K562 (cell line): ENCODE measurements around the gene CCR2. TPM values are rescaled to one million over a fixed set of nuclear protein-coding genes. Genes with fewer than 3 reads are reported as not detected.

Experiments used
- CHD1 ChIP-seq: fragments of 200-600 bp; sonication (generic); IDR thresholded peaks from one replicate; pipeline ENCODE4 v1.6.1; 2012; ENCODE audit warnings: mild to moderate bottlenecking, moderate library complexity, low read length, inconsistent platforms
- HDAC1 ChIP-seq, 2 experiments: fragments of 450-650 bp; IDR thresholded peaks; 2 replicates each; pipeline ENCODE4 v1.6.1; 2016 to 2017; ENCODE audit warnings: inconsistent platforms in 1 of 2, mild to moderate bottlenecking in 1 of 2, moderate library complexity in 1 of 2
- HDAC6 ChIP-seq: IDR thresholded peaks from 2 replicates; pipeline ENCODE4 v1.6.1; 2012; ENCODE audit warnings: low read depth, mild to moderate bottlenecking, control low read depth, inconsistent platforms, low read length, moderate library complexity
- NFATC3 ChIP-seq: fragments of 450-650 bp; IDR thresholded peaks from 2 replicates; pipeline ENCODE4 v1.6.1; 2017; ENCODE audit warnings: mild to moderate bottlenecking
- NRF1 ChIP-seq, 2 experiments: fragments of 450-650 bp; IDR thresholded peaks in 1 of 2; conservative IDR thresholded peaks in 1 of 2; 2 replicates each; pipeline ENCODE4 v1.6.1; 2014; ENCODE audit warnings: mild to moderate bottlenecking in 2 of 2
- PCBP1 ChIP-seq: fragments of 200-400 bp; formaldehyde crosslinking; IDR thresholded peaks from 2 replicates; pipeline ENCODE4 v1.6.1; 2018; ENCODE audit warnings: mild to moderate bottlenecking, low read depth, low read length; ENCODE audit not compliant: poor library complexity, severe bottlenecking
- SMC3 ChIP-seq: conservative IDR thresholded peaks from 2 replicates; pipeline ENCODE4 v1.6.1; 2011; ENCODE audit warnings: low read depth, low read length, improper control_type of control experiment; ENCODE audit not compliant: insufficient read depth
- ZBTB17 ChIP-seq: fragments of 450-650 bp; formaldehyde crosslinking; IDR thresholded peaks from 2 replicates; pipeline ENCODE4 v1.4.0; 2020; ENCODE audit warnings: mild to moderate bottlenecking
- ZKSCAN8 ChIP-seq: fragments of 200-800 bp; sonication (Bioruptor generic); IDR thresholded peaks from 2 replicates; pipeline ENCODE4 v1.6.1; 2016; ENCODE audit warnings: missing genetic modification characterization, missing compliant biosample characterization
- ZNF707 ChIP-seq: fragments of 250-450 bp; sonication (Bioruptor Pico); conservative IDR thresholded peaks from 2 replicates; pipeline ENCODE4 v1.8.0; 2022; ENCODE audit warnings: inconsistent platforms, mild to moderate bottlenecking, moderate library complexity
- polyA plus RNA-seq, 8 experiments: library from polyadenylated mRNA; depleted of rRNA in 4 of 8; stranded (reverse) in 5 of 8; unstranded in 3 of 8; fragments of >200 nt; fragmentation: Nextera tagmentation in 2 of 8; fragmentation: Illumina TruSeq in 1 of 8; extraction: Ambion mirVana in 2 of 8; extraction: Trizol in 1 of 8; gene quantifications; 2 replicates each; pipeline versions ENCODE4 v1.2.1 to v1.2.3, GENCODE V29; 2011 to 2014; ENCODE audit warnings: inconsistent platforms in 1 of 8, missing spikeins in 1 of 8
- total RNA-seq, 7 experiments: library from RNA; depleted of rRNA in 6 of 7; stranded (reverse); fragments of >200 nt in 6 of 7; fragmentation: Illumina TruSeq in 2 of 7; extraction: Trizol in 2 of 7; gene quantifications; 2 replicates each; pipeline versions ENCODE4 v1.2.1 to v1.2.3, GENCODE V29; 2011 to 2021; ENCODE audit warnings: low replicate concordance in 1 of 7
- TF ChIP-seq, protein P1 (sequence below): fragments of 250-450 bp; sonication (Bioruptor Pico); IDR thresholded peaks from 2 replicates; pipeline ENCODE4 v1.8.0; 2021; ENCODE audit warnings: mild to moderate bottlenecking, moderate library complexity
- TF ChIP-seq, protein P2 (sequence below): fragments of 250-450 bp; sonication (Bioruptor Pico); IDR thresholded peaks from 2 replicates; pipeline ENCODE4 v1.8.0; 2021; ENCODE audit warnings: borderline replicate concordance, mild to moderate bottlenecking, moderate library complexity; ENCODE audit not compliant: poor library complexity, severe bottlenecking
- TF ChIP-seq, protein P3 (sequence below): sonication (generic); formaldehyde crosslinking; IDR thresholded peaks from 2 replicates; pipeline ENCODE4 v1.8.1; 2022; ENCODE audit warnings: missing genetic modification reagents
- TF ChIP-seq, protein P4 (sequence below): fragments of 150-350 bp; IDR thresholded peaks from 2 replicates; pipeline ENCODE4 v1.6.1; 2014; ENCODE audit warnings: low read depth, mild to moderate bottlenecking, low read length, borderline replicate concordance

The CCR2 gene
- total and polyA plus RNA-seq, 9 of the 15 experiments (the other 6 are each of a cell fraction or from before 2014, with no cell fraction given) = not detected

DNA sequence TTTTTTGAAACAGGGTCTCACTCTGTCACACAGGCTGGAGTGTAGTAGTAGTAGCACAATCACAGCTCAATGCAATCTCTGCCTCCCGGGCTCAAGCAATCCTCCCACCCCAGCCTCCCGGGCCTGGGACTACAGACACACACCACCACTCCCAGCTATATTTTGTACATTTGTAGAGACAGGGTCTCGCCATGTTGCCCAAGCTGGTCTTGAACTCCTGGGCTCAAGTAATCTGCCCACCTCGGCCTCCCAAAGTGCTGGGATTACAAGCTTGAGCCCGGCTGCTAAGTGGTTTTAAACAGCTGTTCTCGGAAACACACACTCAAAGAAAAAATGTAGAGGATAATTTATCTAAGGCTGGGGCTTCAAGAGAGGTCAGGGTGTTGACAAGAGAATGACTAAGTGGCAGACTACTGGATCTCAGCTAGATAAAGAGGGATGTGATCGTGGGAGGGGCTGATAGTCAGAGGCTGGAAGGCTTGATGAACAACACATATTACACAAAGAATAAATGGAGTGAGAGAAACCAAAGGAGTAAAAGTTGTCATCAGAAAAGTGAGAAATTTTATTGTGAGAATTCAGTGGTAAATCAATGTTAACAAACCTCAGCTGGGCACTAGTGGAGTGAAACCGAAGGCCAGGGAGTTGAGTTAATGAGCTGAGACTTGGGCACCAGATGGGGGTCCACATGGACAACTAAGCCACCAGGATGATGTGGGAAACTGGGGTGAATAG lies 46.3 kb downstream of the CCR2 start (continued):
- TF ChIP-seq, protein P1, sequence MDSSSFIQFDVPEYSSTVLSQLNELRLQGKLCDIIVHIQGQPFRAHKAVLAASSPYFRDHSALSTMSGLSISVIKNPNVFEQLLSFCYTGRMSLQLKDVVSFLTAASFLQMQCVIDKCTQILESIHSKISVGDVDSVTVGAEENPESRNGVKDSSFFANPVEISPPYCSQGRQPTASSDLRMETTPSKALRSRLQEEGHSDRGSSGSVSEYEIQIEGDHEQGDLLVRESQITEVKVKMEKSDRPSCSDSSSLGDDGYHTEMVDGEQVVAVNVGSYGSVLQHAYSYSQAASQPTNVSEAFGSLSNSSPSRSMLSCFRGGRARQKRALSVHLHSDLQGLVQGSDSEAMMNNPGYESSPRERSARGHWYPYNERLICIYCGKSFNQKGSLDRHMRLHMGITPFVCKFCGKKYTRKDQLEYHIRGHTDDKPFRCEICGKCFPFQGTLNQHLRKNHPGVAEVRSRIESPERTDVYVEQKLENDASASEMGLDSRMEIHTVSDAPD (CRISPR knock-in tag) = no peak
- no peak for TF ChIP-seq CHD1
- TF ChIP-seq, protein P2, sequence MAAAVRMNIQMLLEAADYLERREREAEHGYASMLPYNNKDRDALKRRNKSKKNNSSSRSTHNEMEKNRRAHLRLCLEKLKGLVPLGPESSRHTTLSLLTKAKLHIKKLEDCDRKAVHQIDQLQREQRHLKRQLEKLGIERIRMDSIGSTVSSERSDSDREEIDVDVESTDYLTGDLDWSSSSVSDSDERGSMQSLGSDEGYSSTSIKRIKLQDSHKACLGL (CRISPR knock-in tag) = no peak
- no peak for TF ChIP-seq HDAC6
- no peak for TF ChIP-seq SMC3
- TF ChIP-seq NRF1 (conservative IDR thresholded peaks at IDR 0.05 in 1 of 2, IDR thresholded peaks at IDR 0.05 in 1 of 2) = peak in 1 of 2 experiments; percentile 7; a peak in 1 of 4 replicates
- no peak for TF ChIP-seq PCBP1
- TF ChIP-seq ZKSCAN8 (CRISPR knock-in tag) = peak; percentile 53; the same call in 1 of the 2 replicates
- TF ChIP-seq ZNF707 (CRISPR knock-in tag) = no peak
- TF ChIP-seq NFATC3 = no peak
- no peak for TF ChIP-seq ZBTB17 (CRISPR knock-in tag)
- peak; percentile 35 to 97; a peak in 2 of 4 replicates for TF ChIP-seq HDAC1 (IDR thresholded peaks at IDR 0.05)
- TF ChIP-seq, protein P3, sequence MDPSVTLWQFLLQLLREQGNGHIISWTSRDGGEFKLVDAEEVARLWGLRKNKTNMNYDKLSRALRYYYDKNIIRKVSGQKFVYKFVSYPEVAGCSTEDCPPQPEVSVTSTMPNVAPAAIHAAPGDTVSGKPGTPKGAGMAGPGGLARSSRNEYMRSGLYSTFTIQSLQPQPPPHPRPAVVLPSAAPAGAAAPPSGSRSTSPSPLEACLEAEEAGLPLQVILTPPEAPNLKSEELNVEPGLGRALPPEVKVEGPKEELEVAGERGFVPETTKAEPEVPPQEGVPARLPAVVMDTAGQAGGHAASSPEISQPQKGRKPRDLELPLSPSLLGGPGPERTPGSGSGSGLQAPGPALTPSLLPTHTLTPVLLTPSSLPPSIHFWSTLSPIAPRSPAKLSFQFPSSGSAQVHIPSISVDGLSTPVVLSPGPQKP (CRISPR knock-in tag) = no peak
- TF ChIP-seq, protein P4, sequence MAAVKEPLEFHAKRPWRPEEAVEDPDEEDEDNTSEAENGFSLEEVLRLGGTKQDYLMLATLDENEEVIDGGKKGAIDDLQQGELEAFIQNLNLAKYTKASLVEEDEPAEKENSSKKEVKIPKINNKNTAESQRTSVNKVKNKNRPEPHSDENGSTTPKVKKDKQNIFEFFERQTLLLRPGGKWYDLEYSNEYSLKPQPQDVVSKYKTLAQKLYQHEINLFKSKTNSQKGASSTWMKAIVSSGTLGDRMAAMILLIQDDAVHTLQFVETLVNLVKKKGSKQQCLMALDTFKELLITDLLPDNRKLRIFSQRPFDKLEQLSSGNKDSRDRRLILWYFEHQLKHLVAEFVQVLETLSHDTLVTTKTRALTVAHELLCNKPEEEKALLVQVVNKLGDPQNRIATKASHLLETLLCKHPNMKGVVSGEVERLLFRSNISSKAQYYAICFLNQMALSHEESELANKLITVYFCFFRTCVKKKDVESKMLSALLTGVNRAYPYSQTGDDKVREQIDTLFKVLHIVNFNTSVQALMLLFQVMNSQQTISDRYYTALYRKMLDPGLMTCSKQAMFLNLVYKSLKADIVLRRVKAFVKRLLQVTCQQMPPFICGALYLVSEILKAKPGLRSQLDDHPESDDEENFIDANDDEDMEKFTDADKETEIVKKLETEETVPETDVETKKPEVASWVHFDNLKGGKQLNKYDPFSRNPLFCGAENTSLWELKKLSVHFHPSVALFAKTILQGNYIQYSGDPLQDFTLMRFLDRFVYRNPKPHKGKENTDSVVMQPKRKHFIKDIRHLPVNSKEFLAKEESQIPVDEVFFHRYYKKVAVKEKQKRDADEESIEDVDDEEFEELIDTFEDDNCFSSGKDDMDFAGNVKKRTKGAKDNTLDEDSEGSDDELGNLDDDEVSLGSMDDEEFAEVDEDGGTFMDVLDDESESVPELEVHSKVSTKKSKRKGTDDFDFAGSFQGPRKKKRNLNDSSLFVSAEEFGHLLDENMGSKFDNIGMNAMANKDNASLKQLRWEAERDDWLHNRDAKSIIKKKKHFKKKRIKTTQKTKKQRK = no peak
